ENCODE measurements around the gene ITGAX.

DNA sequence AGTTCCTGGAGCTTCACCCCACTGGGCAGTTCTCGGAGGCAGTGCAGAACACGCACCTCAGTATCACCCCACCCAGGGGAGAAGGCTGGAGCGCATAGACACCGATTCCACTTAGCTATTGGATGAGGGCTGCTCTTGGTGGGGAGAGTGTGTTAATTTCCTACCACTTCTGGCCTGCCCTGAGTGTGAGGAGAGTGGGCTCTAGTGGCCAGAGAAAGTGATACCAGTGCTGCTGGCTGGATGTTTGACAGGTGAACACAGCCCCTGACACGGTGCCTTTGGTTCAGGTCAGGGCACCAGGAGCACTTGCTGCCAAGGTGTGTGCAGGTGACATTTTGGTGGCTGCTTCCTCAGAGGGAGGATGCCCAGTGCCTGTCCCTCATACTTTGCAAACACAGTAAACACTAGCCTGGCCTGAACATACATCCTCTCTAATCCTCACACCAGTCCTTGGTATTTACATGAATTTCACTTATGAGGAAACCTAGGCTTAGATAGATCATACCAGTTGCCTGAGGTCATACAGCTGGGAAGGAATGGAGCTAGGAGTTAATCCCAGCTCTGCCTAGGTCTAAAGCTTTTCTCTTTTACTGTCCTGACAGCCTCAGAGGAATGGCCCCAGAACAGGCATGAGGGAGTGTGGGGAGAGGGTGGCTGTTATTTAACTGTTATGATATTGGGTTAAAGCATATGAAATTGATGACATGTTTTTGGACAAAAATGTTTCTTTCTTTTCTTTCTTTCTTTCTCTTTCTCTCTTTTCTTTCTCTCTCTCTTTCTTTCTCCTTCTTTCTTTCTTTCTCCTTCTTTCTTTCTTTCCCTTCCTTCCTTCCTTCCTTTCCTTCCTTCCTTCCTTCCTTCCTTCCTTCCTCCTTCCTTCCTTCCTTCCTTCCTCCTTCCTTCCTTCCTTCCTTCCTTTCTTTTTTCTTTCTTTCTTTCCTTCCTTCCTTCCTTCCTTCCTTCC is 21.0 kb upstream of the ITGAX start:
- TF ChIP-seq TEAD4 (IDR thresholded peaks at IDR 0.05; ENCODE audit: borderline replicate concordance, insufficient read depth) (no peak), FOXM1 (IDR thresholded peaks at IDR 0.05; ENCODE audit: low read depth) (no peak), CHD2 (IDR thresholded peaks at IDR 0.05; ENCODE audit: low read length, partially characterized antibody) (no peak), SMC3 (IDR thresholded peaks at IDR 0.05; ENCODE audit: low read depth, low read length) (no peak)
- TF ChIP-seq, protein P1, sequence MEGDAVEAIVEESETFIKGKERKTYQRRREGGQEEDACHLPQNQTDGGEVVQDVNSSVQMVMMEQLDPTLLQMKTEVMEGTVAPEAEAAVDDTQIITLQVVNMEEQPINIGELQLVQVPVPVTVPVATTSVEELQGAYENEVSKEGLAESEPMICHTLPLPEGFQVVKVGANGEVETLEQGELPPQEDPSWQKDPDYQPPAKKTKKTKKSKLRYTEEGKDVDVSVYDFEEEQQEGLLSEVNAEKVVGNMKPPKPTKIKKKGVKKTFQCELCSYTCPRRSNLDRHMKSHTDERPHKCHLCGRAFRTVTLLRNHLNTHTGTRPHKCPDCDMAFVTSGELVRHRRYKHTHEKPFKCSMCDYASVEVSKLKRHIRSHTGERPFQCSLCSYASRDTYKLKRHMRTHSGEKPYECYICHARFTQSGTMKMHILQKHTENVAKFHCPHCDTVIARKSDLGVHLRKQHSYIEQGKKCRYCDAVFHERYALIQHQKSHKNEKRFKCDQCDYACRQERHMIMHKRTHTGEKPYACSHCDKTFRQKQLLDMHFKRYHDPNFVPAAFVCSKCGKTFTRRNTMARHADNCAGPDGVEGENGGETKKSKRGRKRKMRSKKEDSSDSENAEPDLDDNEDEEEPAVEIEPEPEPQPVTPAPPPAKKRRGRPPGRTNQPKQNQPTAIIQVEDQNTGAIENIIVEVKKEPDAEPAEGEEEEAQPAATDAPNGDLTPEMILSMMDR (IDR thresholded peaks at IDR 0.05): 0 out of 2 replicates have a peak, but pooled peaks have one; percentile 16
- TF ChIP-seq, protein P2, sequence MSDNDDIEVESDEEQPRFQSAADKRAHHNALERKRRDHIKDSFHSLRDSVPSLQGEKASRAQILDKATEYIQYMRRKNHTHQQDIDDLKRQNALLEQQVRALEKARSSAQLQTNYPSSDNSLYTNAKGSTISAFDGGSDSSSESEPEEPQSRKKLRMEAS (IDR thresholded peaks at IDR 0.05; ENCODE audit: low read depth): no peak
- TF ChIP-seq, protein P3, sequence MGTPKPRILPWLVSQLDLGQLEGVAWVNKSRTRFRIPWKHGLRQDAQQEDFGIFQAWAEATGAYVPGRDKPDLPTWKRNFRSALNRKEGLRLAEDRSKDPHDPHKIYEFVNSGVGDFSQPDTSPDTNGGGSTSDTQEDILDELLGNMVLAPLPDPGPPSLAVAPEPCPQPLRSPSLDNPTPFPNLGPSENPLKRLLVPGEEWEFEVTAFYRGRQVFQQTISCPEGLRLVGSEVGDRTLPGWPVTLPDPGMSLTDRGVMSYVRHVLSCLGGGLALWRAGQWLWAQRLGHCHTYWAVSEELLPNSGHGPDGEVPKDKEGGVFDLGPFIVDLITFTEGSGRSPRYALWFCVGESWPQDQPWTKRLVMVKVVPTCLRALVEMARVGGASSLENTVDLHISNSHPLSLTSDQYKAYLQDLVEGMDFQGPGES (IDR thresholded peaks at IDR 0.05; ENCODE audit: low read depth, low read length): no peak

Data from SK-N-SH (cell line).